ENCODE measurements around the gene PROKR1.

DNA sequence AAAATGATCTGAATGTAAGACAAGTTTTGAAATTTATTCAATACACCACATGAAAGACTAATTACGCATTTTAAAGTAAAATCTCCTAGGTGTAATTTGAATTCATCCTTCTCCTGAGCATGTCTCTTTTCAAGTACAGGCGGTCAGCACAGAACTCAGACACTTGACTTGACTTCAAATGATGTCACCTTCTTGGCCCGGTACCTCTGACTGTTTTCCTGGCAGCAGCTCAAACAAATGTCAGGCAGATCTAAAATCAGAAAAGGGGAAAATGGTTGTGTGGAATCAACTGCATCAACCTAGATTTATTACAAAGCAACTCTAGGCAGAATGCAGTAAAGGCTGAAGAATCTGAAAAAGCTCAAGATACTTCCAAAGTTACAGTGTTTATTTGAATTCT is 11.4 kb upstream of the PROKR1 start:
- no peak for TF ChIP-seq POLR2A (IDR thresholded peaks at IDR 0.05)
- no peak for TF ChIP-seq CTCF (IDR thresholded peaks at IDR 0.05)
